ENCODE measurements around the gene SEMA5A.

SEMA5A gene

DNA sequence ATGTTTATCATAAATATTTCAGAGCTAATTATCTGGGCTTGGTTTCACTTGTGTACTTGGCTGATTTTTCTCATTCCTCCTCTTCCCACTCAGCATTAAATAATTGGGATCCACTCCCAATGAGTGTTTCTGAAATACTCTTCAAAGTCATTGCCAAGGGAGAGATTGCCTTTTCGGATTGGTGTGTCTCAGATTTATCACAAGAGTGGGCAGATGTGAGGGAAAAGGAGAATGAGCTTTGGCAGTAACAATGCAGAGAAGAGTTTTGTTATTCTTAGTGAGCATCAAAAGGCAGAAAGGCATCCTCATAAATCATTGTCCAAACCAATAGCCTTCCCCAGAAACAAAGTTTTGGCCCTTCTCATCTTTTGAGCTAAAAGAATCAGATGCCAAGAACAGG is 79.2 kb downstream of the SEMA5A start:
- no peak overlapping the region for H3K27ac ChIP-seq (replicated peaks)
- TF ChIP-seq POLR2AphosphoS5 (IDR thresholded peaks at IDR 0.05; ENCODE audit: low read depth) (no peak), GABPA (IDR thresholded peaks at IDR 0.05; ENCODE audit: low read depth) (no peak)
- no peak overlapping the region for H3K4me3 ChIP-seq (replicated peaks; ENCODE audit: insufficient read depth, low read length)
- H3K27me3 ChIP-seq (ENCODE audit: insufficient read depth, poor library complexity, severe bottlenecking): no peaks in the 10 kb centered on the region
- no peak for DNase-seq (ENCODE audit: low read depth in 1 of 2, low spot score in 1 of 2)

DNA sequence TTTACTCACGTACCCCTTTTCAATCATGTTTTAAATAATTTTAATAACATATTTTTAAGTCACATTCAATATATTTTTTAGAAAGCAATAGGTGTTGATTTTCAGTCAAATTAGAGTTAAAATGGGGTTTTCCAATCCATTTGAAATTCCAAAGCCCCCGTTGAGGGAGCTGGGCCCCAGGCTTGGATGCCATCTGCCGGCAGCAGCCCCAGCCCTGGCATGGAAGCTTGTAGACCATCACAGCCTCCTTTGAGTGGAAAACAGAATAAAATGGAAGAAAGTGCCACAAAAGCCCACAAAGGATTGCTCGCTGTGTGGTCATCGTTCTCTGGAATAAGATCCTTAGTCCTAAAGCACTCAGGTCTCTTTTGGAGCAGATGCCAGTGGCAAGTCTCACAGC is 81.4 kb downstream of the SEMA5A start:
- Histone ChIP-seq H3K27ac (replicated peaks) (no peak overlapping the region), H3K27me3 (ENCODE audit: insufficient read depth, poor library complexity, severe bottlenecking) (no peaks in the 10 kb centered on the region), H3K4me3 (replicated peaks; ENCODE audit: insufficient read depth, low read length) (no peak overlapping the region)
- TF ChIP-seq POLR2AphosphoS5 (IDR thresholded peaks at IDR 0.05; ENCODE audit: low read depth) (no peak), GABPA (IDR thresholded peaks at IDR 0.05; ENCODE audit: low read depth) (no peak), SPI1 (IDR thresholded peaks at IDR 0.05; ENCODE audit: borderline replicate concordance, low read depth) (no peak)
- TF ChIP-seq, protein P1, sequence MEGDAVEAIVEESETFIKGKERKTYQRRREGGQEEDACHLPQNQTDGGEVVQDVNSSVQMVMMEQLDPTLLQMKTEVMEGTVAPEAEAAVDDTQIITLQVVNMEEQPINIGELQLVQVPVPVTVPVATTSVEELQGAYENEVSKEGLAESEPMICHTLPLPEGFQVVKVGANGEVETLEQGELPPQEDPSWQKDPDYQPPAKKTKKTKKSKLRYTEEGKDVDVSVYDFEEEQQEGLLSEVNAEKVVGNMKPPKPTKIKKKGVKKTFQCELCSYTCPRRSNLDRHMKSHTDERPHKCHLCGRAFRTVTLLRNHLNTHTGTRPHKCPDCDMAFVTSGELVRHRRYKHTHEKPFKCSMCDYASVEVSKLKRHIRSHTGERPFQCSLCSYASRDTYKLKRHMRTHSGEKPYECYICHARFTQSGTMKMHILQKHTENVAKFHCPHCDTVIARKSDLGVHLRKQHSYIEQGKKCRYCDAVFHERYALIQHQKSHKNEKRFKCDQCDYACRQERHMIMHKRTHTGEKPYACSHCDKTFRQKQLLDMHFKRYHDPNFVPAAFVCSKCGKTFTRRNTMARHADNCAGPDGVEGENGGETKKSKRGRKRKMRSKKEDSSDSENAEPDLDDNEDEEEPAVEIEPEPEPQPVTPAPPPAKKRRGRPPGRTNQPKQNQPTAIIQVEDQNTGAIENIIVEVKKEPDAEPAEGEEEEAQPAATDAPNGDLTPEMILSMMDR (IDR thresholded peaks at IDR 0.05; ENCODE audit: insufficient read depth, low read length): no peak
- TF ChIP-seq, protein P2, sequence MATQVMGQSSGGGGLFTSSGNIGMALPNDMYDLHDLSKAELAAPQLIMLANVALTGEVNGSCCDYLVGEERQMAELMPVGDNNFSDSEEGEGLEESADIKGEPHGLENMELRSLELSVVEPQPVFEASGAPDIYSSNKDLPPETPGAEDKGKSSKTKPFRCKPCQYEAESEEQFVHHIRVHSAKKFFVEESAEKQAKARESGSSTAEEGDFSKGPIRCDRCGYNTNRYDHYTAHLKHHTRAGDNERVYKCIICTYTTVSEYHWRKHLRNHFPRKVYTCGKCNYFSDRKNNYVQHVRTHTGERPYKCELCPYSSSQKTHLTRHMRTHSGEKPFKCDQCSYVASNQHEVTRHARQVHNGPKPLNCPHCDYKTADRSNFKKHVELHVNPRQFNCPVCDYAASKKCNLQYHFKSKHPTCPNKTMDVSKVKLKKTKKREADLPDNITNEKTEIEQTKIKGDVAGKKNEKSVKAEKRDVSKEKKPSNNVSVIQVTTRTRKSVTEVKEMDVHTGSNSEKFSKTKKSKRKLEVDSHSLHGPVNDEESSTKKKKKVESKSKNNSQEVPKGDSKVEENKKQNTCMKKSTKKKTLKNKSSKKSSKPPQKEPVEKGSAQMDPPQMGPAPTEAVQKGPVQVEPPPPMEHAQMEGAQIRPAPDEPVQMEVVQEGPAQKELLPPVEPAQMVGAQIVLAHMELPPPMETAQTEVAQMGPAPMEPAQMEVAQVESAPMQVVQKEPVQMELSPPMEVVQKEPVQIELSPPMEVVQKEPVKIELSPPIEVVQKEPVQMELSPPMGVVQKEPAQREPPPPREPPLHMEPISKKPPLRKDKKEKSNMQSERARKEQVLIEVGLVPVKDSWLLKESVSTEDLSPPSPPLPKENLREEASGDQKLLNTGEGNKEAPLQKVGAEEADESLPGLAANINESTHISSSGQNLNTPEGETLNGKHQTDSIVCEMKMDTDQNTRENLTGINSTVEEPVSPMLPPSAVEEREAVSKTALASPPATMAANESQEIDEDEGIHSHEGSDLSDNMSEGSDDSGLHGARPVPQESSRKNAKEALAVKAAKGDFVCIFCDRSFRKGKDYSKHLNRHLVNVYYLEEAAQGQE (IDR thresholded peaks at IDR 0.05; ENCODE audit: insufficient replicate concordance, low read depth): no peak
- DNase-seq (ENCODE audit: low read depth in 1 of 2, low spot score in 1 of 2): no peak

DNA sequence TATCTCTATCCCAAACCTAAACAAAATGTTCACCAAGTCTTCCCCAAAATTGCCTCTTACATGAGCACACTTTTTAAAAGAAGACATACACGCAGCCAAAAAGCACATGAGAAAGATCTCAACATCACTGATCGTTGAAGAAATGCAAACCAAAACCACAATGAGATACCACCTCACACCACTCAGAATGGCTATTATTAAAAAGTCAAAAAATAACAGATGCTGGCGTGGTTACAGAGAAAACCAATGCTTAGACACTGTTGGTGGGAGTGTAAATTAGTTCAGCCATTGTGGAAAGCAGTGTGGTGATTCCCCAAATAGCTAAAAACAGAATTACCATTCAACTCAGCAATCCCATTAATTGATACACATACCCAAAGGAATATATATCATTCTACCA is 83.8 kb downstream of the SEMA5A start:
- Histone ChIP-seq H3K27ac (replicated peaks) (no peak overlapping the region), H3K27me3 (ENCODE audit: insufficient read depth, poor library complexity, severe bottlenecking) (no peaks in the 10 kb centered on the region), H3K4me3 (replicated peaks; ENCODE audit: insufficient read depth, low read length) (no peak overlapping the region)
- DNase-seq (ENCODE audit: low read depth in 1 of 2, low spot score in 1 of 2): no peak
- TF ChIP-seq, protein P2 (IDR thresholded peaks at IDR 0.05; ENCODE audit: insufficient replicate concordance, low read depth): no peak
- TF ChIP-seq POLR2AphosphoS5 (IDR thresholded peaks at IDR 0.05; ENCODE audit: low read depth) (no peak), SPI1 (IDR thresholded peaks at IDR 0.05; ENCODE audit: borderline replicate concordance, low read depth) (no peak), GABPA (IDR thresholded peaks at IDR 0.05; ENCODE audit: low read depth) (no peak)
- TF ChIP-seq, protein P1 (IDR thresholded peaks at IDR 0.05; ENCODE audit: insufficient read depth, low read length): no peak

DNA sequence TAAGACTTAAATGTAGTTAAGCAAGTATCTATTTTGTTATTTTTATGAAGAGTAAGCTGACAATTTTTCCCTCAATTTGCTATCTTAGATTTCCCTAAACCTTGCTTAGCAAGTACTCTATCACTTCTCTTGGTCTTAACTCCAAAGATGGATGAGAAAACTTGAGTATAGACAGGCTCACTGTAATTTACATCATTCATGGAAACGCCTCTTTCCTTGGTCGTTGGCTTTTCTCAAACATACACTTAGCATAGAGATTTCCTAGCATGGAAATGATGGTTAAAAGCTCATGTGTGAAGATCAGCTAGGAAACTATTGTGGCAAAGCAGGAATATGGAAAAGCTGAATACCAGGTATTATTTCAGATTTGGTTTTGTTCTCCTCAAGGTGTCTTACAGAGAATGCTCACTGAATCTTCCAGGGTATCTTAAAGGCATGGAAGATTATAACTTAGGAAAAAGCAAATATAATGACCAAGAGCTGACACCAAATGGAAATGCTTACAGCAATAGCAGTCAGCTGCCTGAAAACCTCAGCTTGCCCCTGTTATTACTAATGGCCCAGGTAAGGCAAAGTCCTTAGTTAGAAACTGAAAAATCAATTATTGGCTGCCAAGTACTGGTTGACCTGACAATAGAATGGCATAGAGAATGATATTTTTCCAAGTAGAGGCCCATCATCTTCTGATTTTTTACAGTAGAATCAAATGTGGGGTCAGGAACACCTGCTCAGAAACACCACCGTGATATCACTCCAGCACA is 84.8 kb downstream of the SEMA5A start:
- H3K27me3 ChIP-seq (ENCODE audit: insufficient read depth, poor library complexity, severe bottlenecking): no peaks in the 10 kb centered on the region
- H3K27ac ChIP-seq (replicated peaks): no peak overlapping the region
- TF ChIP-seq GABPA (IDR thresholded peaks at IDR 0.05; ENCODE audit: low read depth) (no peak), SPI1 (IDR thresholded peaks at IDR 0.05; ENCODE audit: borderline replicate concordance, low read depth) (no peak), POLR2AphosphoS5 (IDR thresholded peaks at IDR 0.05; ENCODE audit: low read depth) (no peak)
- TF ChIP-seq, protein P2 (IDR thresholded peaks at IDR 0.05; ENCODE audit: insufficient replicate concordance, low read depth): no peak
- TF ChIP-seq, protein P1 (IDR thresholded peaks at IDR 0.05; ENCODE audit: insufficient read depth, low read length): no peak
- DNase-seq (ENCODE audit: low read depth in 1 of 2, low spot score in 1 of 2): no peak
- H3K4me3 ChIP-seq (replicated peaks; ENCODE audit: insufficient read depth, low read length): no peak overlapping the region
